Activated naive CD8-positive, alpha-beta T cell treated with anti-CD3 and anti-CD28 coated beads for 36 hours (primary cell): ENCODE data around the gene IST1. TPM values are rescaled to one million over a fixed set of nuclear protein-coding genes. Genes with fewer than 3 reads are reported as not detected.

Experiments
- DNase-seq: peaks from one replicate; pipeline ENCODE4 v3.0.0; 2021
- H3K27ac Mint-ChIP-seq: one replicate; pipeline ENCODE4 v1.8.0; 2022; ENCODE audit warnings: mild to moderate bottlenecking, moderate library complexity, mixed read lengths
- H3K27me3 Mint-ChIP-seq: one replicate; pipeline ENCODE4 v1.8.0; 2022; ENCODE audit warnings: mild to moderate bottlenecking, mixed read lengths
- H3K36me3 Mint-ChIP-seq: one replicate; pipeline ENCODE4 v1.8.0; 2021; ENCODE audit warnings: mild to moderate bottlenecking, mixed read lengths
- H3K4me1 Mint-ChIP-seq: one replicate; pipeline ENCODE4 v1.8.0; 2021; ENCODE audit warnings: mixed read lengths
- H3K4me3 Mint-ChIP-seq: one replicate; pipeline ENCODE4 v1.8.0; 2022; ENCODE audit warnings: mild to moderate bottlenecking, moderate library complexity, mixed read lengths
- H3K9me3 Mint-ChIP-seq: one replicate; pipeline ENCODE4 v1.8.0; 2022; ENCODE audit warnings: mixed read lengths
- total RNA-seq, 2 experiments: library from RNA; stranded (reverse); gene quantifications; one replicate each; pipeline ENCODE4 v1.2.3, GENCODE V29; 2021

Gene IST1
- total RNA-seq = 100 to 1,000 TPM; 158 to 163 TPM

DNA sequence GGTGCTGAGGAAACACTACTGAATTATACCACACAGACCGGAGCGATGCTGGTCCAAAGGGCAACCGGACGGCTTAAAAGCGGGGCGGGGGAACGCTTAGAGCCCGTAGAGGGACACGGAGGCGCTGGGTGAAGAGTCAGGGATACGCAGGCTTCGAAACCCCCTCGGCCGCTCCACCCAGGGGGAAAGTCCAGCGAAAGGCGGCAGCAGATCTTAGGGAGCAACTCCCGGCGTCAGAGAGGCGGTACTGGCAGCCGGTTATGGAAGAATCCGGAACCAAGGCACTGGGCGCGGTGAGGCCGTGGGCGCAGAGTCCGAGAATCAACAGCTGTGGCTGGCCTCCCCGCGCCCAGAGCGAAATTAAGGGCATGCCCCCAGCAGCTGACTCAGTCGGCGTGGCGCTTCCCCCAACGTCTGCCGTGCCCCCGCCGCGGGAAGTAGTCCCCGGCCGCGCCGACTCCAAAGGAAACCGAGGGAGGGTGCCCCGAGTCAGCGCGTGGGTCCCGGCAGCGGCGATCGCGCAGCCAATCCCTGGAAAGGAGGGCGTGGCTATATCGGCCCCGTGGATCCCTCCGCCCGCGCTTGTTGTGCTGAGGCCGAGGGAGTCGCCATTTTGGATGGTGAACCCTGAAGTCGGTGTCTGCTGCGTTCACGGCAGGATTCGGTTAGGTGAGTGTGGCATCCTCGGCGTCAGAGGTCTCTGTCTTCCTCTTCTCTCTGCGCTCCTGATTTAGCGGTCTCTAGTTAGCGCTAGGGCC lies at the start of gene IST1:
Gene IST1 (plus strand): TSS at position 611 of the 758 bp plus-strand sequence. CDS start 20,110 bp downstream, outside the sequence.
- H3K9me3 Mint-ChIP-seq = no peaks in the 10 kb centered on the region
- H3K27ac Mint-ChIP-seq = peak within 1 kb of the TSS; percentile 96
- peaks cover 11% of the 10 kb centered on the region for H3K36me3 Mint-ChIP-seq

DNA sequence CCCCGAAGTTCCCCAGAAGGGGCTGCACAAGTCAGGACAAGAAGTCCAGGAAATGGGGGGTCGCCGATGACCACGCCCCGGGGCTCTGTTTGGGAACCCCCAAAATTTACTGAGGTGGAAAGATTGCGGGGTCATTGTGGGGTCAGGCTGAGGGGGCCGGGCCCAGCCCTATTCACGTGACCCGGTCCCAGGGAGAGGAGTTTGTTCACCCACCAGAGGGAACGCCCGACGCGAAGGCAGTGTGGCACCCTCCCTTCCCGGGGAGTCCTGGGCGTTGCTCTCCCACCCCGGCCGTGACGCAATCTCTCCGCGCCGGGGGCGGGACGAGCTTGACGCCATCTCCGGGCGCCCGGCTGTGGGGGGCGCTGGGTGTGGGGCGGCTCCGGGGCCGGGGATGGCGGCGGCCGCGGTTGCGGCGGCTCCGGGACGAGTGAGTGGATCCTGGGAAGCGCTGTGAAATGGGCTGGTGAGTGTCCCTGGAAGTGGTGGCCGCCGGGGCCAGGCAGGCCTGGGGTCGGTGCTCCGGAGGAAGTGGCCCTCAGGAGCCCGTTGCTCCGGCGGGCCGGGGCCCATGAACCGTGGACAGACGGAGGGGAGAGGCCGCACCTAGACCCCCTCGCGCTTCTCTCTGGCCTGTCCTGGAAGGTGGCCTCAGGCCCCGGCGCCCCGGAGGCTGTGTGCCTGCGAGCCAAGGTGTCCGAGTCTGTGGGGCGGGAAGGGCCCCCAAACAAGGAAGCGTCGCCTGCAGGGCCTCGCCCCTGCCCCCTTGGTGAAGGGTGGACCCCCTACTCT lies 49.5 kb upstream of the IST1 start, which contains the start of gene ATXN1L:
Gene ATXN1L (plus strand): TSS at position 338 of the 792 bp plus-strand sequence. CDS start 3,765 bp downstream, outside the sequence.
- DNase-seq = peak; percentile 96
- Mint-ChIP-seq H3K4me1 (peaks cover 30% of the 10 kb centered on the region), H3K4me3 (peak within 1 kb of the TSS; percentile 90), H3K27ac (peak within 1 kb of the TSS; percentile 94), H3K36me3 (peaks cover 17% of the 10 kb centered on the region), H3K27me3 (no peaks in the 10 kb centered on the region), H3K9me3 (no peaks in the 10 kb centered on the region)

More for the DNA sequence above, at the start of gene IST1:
- peak; percentile 99 for DNase-seq
- Mint-ChIP-seq H3K4me1 (peaks cover 19% of the 10 kb centered on the region), H3K4me3 (peak within 1 kb of the TSS; percentile 98), H3K27me3 (no peaks in the 10 kb centered on the region)

- Mint-ChIP-seq H3K4me3 (peak overlapping the region; percentile 90), H3K36me3 (peaks cover 20% of the 10 kb centered on the region), H3K9me3 (no peaks in the 10 kb centered on the region), H3K27ac (peak overlapping the region; percentile 79), H3K27me3 (no peaks in the 10 kb centered on the region), H3K4me1 (peaks cover 30% of the 10 kb centered on the region)
- DNase-seq = peak; percentile 24
Observed at GRCh38 chr16:71846431-71846830, 48.9 kb upstream of the IST1 start.

DNA sequence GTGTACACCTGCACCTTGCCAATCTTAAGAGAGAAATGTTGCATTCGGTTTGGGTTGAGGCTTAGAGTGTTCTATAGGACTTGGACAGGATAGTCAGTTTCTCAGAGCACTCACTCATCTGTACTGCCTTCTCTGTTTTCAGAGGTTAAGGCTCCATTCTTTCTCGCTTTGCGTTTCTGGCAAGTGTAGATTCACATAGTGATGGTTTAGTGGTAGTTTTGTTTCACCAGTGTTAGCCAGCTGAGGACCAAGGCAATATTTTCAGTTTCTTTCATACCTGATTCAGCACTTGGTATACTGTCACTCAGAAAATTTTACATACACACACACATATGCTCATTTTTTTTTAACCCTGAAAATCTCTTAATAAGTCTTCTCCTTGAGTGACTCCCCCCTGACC lies 48.2 kb upstream of the IST1 start:
- Mint-ChIP-seq H3K4me1 (peaks cover 29% of the 10 kb centered on the region), H3K4me3 (peak overlapping the region; percentile 90), H3K36me3 (peaks cover 20% of the 10 kb centered on the region), H3K27ac (peak overlapping the region; percentile 37), H3K27me3 (no peaks in the 10 kb centered on the region), H3K9me3 (no peaks in the 10 kb centered on the region)
- no peak for DNase-seq

GRCh38 chr16:71848622-71849021 lies 46.7 kb upstream of the IST1 start:
- DNase-seq = no peak
- Mint-ChIP-seq H3K4me3 (no peak overlapping the region), H3K27me3 (no peaks in the 10 kb centered on the region), H3K9me3 (no peaks in the 10 kb centered on the region), H3K4me1 (peaks cover 29% of the 10 kb centered on the region), H3K27ac (no peak overlapping the region), H3K36me3 (peaks cover 20% of the 10 kb centered on the region)

DNA sequence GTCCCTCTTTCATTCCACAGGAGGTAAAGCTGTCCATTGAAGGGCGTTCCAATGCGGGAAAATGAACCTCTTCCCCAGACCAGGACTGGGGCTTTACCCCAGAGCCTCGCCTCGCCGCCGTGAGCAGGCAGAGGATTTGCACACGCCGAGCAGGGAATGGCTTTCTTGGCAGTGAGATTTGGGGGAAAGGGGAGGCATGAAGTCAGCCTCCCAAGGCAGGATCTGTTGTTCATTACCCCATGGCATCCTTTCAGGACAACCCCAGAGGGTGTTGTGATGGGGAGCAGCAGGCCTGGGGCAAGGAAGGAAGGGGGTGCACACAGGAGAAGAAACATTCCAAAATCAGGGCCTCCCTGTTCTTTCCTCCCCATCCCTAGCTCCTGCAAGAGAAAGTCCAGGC lies 43.6 kb upstream of the IST1 start:
- Mint-ChIP-seq H3K9me3 (no peaks in the 10 kb centered on the region), H3K36me3 (peaks cover 20% of the 10 kb centered on the region), H3K27ac (no peak overlapping the region), H3K4me3 (no peak overlapping the region), H3K4me1 (peaks cover 40% of the 10 kb centered on the region), H3K27me3 (no peaks in the 10 kb centered on the region)
- no peak for DNase-seq

- Mint-ChIP-seq H3K27me3 (no peaks in the 10 kb centered on the region), H3K9me3 (no peaks in the 10 kb centered on the region), H3K4me1 (peaks cover 36% of the 10 kb centered on the region), H3K36me3 (peaks cover 20% of the 10 kb centered on the region), H3K27ac (no peak overlapping the region), H3K4me3 (no peak overlapping the region)
- no peak for DNase-seq
Observed at GRCh38 chr16:71852158-71852557, 43.2 kb upstream of the IST1 start.

DNA sequence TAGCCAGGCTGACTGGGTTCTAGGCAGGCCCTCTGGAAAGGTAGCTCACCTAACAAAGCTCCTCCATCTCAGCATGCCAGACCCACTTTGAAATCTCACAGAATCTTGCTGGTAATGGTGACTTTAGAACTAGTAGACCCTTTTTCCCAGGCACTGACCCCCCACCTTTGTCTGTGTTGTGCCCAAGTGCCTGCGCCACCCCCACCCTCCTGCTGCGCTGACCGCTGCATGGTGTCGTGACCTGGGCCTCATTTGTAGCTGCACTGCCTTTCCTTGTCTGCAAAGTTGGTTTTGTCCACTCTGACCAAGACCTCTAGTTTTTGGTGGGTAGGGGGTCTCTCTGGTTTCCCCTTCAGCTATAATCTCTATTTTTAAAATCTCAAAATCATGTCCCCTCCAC lies 42.8 kb upstream of the IST1 start:
- no peak for DNase-seq
- H3K36me3 Mint-ChIP-seq = peaks cover 20% of the 10 kb centered on the region
- peaks cover 31% of the 10 kb centered on the region for H3K4me1 Mint-ChIP-seq
- H3K27ac Mint-ChIP-seq = no peak overlapping the region
- H3K9me3 Mint-ChIP-seq = no peaks in the 10 kb centered on the region
- H3K27me3 Mint-ChIP-seq = no peaks in the 10 kb centered on the region
- no peak overlapping the region for H3K4me3 Mint-ChIP-seq

DNA sequence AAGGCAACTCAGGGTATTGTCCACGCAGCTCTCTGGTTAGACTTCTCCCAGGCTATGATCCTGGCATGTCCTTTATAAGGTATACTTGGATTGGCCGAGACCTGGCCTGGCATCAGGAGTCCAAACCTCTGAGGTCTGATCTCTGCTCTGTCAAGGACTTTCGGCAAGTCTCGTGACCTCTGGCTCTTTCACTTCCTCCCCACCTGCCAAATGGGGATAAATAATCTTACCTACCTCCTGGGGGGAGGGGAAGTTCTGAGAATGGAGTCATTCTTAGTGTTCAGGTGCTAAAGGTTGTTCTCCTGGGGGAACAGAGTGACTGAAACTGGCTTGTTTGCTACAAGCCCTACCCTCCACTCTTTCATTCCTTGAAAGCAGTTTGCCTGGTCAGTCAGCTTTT lies 41.9 kb upstream of the IST1 start:
- no peak overlapping the region for H3K4me3 Mint-ChIP-seq
- H3K27ac Mint-ChIP-seq = peak overlapping the region; percentile 12
- H3K4me1 Mint-ChIP-seq = peaks cover 30% of the 10 kb centered on the region
- no peak for DNase-seq
- H3K27me3 Mint-ChIP-seq = no peaks in the 10 kb centered on the region
- peaks cover 15% of the 10 kb centered on the region for H3K36me3 Mint-ChIP-seq
- no peaks in the 10 kb centered on the region for H3K9me3 Mint-ChIP-seq

DNA sequence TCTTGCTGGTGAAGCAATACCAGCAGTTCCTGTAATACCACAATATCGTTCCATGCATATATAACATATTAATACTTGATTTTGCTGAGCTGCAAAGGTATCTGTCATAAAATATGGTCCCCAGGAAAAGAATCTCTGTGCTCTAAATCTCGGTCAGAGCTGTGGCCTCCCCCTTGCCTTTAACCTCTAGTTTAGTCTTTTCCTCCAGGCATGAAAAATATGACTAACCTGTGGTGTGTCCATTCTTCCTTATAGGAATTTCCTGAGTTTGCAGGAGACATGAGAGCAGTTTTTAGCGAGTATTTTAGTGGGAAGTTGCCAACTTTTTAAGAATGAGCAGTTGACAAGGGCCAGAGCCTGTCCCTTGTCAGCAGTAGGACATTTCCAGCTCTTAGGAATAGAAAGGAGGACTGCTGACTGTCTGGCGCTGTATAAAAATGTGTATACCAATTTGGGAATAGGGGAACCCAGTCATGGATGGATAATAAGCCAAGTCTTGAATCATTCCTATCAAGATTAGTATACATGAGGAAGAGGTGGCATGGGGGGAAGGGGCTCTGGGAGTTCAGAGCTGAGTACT lies 40.9 kb upstream of the IST1 start:
- no peak for DNase-seq
- no peak overlapping the region for H3K4me3 Mint-ChIP-seq
- no peak overlapping the region for H3K27ac Mint-ChIP-seq
- H3K36me3 Mint-ChIP-seq = peaks cover 11% of the 10 kb centered on the region
- no peaks in the 10 kb centered on the region for H3K9me3 Mint-ChIP-seq
- H3K4me1 Mint-ChIP-seq = peaks cover 30% of the 10 kb centered on the region
- H3K27me3 Mint-ChIP-seq = no peaks in the 10 kb centered on the region

DNA sequence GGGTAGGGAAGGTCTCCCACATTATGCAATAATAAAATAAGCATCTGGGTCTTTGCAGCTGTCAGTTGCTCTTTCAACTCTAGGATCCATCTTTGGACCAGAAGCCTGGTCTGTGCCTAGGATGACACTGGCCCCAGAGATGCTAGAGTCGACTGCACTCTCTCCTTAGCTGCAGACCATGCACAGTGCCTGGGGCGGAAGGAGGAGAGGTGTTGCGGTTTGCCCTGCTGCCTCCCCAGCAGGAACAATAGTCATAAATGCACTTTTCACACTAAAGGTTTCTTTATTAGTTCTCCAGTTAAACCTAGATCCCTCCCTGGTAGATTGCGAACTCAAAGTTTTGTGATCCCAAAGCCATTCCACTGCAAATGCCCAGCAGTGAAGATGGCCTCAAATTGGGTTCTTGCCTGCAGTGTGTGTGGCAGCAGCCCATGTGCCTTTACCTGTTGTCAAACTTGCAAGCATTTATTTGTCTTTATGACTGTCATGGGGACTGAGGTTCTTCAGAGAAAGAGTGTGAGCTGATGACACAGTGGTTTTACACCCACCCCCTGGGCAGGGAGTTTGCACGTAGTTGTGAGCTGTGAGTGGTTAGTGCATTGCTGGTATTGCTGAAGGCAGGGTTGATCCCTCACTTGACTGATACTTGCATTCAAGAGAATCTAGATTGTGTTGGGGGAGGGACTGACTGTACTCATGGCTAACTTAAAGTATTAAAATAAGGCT lies 39.2 kb upstream of the IST1 start:
- DNase-seq = no peak
- Mint-ChIP-seq H3K4me3 (no peak overlapping the region), H3K36me3 (peaks cover 6% of the 10 kb centered on the region), H3K4me1 (peaks cover 30% of the 10 kb centered on the region), H3K27ac (no peak overlapping the region), H3K9me3 (no peaks in the 10 kb centered on the region), H3K27me3 (no peaks in the 10 kb centered on the region)

DNA sequence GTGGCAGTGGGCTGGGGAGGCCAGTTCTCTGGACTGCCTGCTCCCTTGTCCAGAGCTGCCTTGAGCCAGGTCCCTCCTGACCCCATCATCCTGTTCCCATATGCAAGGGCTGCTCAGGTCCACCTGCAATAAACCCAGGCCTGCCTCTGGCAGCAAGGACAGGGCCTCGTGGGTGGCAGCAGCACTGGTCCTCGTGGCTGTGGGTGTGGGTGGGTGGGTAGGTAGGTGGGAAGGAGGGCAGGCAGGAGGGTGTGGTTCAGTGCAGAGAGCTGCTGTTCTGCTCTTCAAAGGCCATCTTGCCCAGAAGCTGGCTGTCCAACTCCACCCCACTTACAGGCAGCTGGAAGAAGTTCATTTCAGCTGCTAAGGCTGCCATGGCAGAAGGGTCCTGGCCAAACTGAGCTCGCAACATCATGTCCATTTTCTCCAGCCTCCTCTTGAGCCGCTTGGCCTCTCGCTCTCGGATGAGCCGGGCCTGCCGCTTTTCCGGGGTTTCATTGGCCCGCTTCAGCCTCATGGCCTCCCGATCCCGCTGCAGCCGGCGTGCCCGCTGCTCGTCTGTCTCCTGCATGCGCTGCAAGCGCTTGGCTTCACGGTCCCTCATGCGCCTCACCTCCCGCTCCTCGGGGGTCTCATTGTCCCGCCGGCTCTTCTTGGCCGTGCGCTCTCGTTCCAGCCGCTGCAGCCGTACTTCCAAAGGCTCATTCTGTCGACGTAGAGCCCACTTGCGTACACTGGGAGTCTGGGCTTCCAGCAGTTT lies 35.4 kb upstream of the IST1 start:
- H3K4me3 Mint-ChIP-seq = no peak overlapping the region
- peaks cover 15% of the 10 kb centered on the region for H3K4me1 Mint-ChIP-seq
- no peak for DNase-seq
- no peaks in the 10 kb centered on the region for H3K27me3 Mint-ChIP-seq
- H3K27ac Mint-ChIP-seq = no peak overlapping the region
- H3K36me3 Mint-ChIP-seq = peaks cover 8% of the 10 kb centered on the region
- H3K9me3 Mint-ChIP-seq = no peaks in the 10 kb centered on the region

GRCh38 chr16:71863995-71864394 lies 31.3 kb upstream of the IST1 start:
- peaks cover 7% of the 10 kb centered on the region for H3K36me3 Mint-ChIP-seq
- H3K27ac Mint-ChIP-seq = no peak overlapping the region
- H3K4me1 Mint-ChIP-seq = peaks cover 6% of the 10 kb centered on the region
- no peak overlapping the region for H3K4me3 Mint-ChIP-seq
- no peaks in the 10 kb centered on the region for H3K9me3 Mint-ChIP-seq
- DNase-seq = no peak
- H3K27me3 Mint-ChIP-seq = no peaks in the 10 kb centered on the region

DNA sequence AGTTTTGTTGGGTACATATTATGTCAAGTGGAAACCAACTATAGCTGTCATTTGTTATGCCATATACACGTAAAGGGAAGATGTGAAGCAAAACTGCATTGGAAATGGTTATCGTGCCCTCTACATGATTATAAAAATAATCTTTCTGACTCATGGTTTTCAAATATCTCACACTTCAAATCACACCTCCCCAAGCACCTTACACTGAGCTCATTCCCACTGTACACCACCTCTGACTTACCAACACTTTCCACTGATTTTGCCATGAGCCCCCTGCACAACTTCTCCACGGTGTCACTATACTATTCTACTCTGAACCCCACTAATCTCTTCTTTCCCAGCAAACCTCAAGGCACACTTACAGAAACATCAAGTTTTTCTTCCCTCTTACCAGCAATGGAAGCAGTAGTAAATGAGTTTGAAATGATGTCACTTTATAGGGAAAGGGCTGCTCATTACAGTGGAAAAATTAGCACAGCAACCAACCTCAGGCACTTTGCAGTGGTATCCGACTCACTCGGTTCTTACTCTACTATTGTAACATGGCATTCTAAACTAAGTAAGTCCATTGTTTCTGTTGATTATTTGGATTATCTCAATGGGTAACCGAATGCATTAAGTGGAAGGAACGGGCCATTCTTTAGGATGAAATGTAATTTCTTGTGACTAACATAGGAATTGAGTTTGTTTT lies 30.0 kb upstream of the IST1 start:
- H3K4me1 Mint-ChIP-seq = peaks cover 10% of the 10 kb centered on the region
- no peak overlapping the region for H3K4me3 Mint-ChIP-seq
- no peaks in the 10 kb centered on the region for H3K9me3 Mint-ChIP-seq
- H3K27ac Mint-ChIP-seq = no peak overlapping the region
- peaks cover 7% of the 10 kb centered on the region for H3K36me3 Mint-ChIP-seq
- H3K27me3 Mint-ChIP-seq = no peaks in the 10 kb centered on the region
- DNase-seq = no peak
